Stimulated activated CD8-positive, alpha-beta memory T cell treated with anti-CD3 and anti-CD28 coated beads, Interleukin-12 subunit alpha, Interleukin-12 subunit beta, amount 100 ng/mL, for 4 hours (primary cell): ENCODE data around the gene AGT.
"Not testable (repeated sequence)": the region's sequence is repeated elsewhere in the genome, so short reads cannot be mapped to it uniquely, and the experiment has no call there.

Experiments
- DNase-seq: peaks from one replicate; pipeline ENCODE4 v3.0.0-alpha.2; 2020; ENCODE audit warnings: low read depth

AGT gene

GRCh38 chr1:230707732-230708630, 5.9 kb downstream of the AGT start:
- DNase-seq, result no peak

DNA sequence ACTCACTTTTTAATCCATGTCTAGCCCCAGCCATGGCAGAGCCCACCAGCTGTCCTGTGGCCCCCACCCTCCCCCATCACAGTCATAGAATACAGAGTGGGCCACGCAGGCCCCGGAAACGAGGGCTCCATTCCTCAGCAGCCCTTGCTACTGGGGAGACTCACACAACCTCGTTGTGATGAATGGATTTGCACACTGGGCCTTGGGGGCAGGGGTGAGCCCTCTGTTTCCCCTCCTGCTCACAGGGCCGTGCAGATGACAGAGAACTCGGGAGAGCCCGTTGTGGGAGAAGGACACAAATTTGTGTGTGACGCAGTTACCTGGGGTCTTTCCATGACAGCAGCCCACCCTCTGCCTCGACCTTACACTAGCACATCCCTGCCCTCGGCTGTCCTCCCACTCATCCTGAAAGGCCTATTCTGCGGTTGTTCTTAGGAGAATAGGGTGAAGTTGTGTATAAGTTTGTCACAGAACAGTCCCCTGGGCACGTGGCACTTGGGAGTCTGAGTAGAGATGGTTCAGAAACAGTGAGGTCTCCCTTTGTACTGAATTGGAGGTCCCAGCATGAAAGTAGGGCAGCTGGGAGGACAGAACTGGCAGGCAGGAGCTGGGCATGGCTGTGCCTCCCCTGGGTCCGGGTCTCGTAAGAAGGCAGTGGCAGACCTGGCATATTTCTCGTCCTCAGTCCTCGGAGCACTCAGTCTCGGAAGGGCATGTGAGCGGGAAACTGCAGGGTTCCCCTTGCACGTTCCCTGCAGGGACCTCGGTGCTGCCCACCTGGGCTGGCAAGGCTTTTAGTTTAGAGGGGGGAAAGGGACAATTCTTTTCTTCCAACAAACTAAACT, 6.8 kb downstream of the AGT start:
- no peak for DNase-seq

DNA sequence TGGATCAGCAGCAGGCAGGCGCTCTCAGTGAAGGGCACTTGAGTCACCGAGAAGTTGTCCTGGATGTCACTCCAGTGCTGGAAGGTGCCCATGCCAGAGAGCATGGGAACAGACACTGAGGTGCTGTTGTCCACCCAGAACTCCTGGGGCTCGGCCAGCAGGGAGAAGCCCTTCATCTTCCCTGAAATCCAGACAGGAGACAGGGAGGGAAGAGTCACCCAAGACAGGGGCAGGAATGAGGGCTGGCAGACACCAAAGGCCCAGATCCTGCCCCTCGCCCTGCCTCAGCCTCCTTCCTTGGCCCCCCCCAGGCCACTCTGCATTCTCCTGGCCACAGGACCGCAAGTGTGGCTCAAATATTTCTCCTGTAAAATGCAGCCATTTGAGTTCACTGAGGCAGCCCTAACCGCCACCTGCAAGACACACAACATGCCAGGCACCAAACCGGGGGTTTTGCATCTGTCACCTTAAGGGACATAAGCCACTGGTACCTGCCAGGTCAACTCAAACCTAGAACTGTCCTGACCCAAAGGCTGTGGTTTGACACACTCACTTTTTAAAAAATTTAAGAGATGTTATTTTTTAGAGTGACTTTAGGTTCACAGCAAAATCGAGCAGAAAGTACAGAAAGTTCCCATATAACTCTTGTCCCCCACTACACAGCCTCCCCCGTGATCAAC, 7.8 kb downstream of the AGT start:
- DNase-seq, result no peak

GRCh38 chr1:230705289-230706019, 8.5 kb downstream of the AGT start:
- no peak for DNase-seq

DNA sequence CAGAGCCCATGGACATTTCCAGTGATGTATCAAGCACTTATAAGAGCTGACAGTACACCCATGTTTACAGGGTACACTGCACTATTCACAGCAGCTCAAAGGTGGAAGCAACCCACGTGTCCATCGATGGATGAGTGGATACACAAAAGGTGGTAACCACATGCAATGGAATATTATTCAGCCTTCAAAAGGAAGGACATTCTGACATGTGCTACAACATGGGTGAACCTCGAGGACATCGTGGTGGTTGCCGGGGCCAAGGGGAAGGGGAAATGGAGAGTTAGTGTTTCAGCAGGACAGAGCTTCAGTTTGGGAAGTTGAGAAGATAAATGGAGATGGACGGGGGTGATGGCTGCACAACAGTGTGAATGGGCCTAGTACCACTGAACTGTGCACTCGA, 9.1 kb downstream of the AGT start:
- DNase-seq, result no peak

GRCh38 chr1:230703679-230704385, 10.1 kb downstream of the AGT start:
- no peak for DNase-seq

GRCh38 chr1:230702934-230703678, 10.8 kb downstream of the AGT start:
- no peak for DNase-seq

- DNase-seq, result no peak
These were observed 11.8 kb downstream of the AGT start for GRCh38 chr1:230701895-230702768.

- no peak for DNase-seq
These were observed 12.5 kb downstream of the AGT start for GRCh38 chr1:230701434-230701833.

DNA sequence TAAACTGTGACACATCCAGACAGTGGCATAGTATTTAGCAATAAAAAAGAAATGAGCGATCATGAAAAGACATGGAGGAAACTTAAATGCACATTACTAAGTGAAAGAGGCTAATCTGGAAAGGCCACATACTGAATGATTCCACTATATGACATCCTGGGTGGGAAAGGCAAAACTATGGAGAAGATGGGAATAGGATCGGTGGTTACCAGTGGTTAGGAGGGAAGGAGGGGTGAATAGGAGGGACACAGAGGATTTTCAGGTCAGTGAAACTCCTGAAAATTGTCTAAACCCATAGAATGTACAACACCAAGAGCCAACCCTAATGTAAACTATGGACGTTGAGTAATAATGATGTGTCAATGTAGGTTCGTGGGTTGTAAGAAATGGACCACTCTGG, 13.8 kb downstream of the AGT start:
- DNase-seq, result no peak

DNA sequence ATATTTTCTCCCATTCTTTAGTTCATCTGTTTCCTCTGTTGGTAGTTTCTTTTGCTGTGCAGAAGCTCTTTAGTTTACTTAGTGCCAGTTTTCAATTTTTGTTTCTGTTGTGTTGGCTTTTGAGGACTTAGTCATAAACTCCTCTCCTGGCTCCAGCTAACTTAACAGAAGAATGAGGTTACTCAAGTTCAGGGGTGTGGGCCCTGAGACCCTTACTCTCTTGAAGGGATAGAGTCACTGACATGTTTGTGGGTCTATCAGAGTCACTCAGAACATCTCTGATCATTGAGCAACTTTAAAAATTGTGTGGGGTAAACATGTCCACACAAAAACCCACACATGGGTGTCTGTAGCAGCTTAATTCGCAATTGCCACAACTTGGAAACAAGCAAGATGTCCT, 14.2 kb downstream of the AGT start:
- DNase-seq, result no peak

DNA sequence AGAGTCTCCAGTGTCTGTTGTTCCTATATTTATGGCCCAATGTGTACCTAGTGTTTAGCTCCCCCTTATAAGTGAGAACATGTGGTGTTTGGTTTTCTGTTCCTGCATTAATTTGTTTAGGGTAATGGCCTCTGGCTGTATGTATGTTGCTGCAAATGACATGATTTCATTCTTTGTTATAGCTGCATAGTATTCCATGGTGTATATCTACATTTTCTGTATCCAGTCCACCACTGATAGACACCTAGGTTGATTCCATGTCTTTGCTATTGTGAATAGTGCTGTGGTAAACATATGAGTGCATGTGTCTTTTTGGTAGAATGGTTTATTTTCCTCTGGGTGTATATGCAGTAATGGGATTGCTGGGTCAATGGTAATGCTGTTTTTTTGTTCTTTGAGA, 15.0 kb downstream of the AGT start:
- DNase-seq, result not testable (repeated sequence)

GRCh38 chr1:230698130-230698529, 15.8 kb downstream of the AGT start:
- DNase-seq, result no peak

DNA sequence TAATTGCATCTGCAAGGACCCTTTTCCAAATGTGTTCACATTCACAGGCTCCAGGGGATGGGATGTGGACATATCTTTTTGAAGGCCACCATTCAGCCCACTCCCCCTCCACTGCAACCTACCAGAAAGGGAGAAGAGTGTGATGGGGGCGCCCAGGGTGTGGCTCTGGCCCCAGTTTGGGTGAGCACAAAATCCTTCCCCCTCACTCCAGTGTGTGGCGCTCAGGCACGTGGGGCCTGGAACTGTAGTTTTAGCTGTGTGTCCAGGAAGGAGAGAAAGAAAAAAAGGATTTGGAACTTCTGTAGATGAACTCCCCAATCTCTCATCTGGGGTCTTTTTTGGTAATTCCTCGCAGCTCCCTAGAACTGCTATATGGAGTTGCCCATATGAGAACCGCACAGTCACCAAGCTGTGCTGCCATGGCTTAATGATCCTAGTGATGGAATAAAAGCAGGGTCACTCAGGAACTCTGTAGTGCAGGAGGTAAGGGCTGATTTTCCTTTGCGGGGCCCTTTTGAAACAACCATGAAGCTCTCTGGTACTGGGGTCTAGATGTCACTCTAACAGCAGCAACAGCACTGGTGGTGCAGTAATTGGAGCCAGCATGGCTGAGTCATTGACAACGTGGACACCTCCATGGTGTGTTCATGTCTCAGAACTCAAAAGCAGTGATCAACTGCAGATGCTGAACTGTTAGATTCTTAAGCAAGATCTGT, 17.0 kb downstream of the AGT start:
- DNase-seq, result no peak

GRCh38 chr1:230696218-230696617, 17.7 kb downstream of the AGT start:
- DNase-seq, result no peak

DNA sequence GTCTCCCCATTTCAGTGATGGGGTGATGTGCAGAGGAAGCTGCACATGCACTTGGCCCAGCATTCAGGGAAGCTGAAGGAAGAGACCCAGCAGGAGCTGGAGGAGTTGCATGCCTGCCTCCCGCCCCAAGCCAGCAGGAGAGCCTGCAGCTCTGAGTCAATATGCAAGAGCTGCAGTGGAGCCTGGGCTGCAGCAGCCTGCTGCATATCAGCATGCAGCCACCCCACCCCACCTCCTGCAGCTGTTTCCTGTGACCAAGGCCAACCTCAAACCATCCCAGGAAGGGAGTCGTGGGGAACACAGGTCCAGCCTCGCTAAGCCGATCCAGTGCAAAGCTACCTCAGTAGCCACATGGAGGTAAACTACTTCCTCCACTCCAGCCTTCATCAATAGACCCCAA, 18.9 kb downstream of the AGT start:
- no peak for DNase-seq

GRCh38 chr1:230694464-230694863, 19.5 kb downstream of the AGT start:
- DNase-seq, result no peak

DNA sequence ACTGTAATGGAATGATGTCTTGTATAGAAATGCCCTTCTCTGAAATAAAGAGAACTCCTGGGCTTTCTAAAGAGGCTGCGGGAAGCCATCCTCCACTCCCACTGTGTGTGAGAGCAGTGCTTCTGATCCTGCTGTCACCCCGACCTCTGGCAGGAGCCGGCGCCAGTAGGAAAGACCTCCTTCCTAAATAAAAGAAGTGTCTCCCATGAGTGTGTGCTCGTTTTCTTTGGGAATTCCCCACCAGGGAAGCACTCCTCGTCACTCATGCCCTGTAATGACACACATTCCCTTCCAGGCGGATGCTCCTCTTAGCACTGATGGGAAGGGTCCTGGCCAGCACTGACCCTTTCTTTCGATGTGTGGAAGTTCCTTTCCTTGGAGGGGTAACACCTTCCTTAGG, 20.1 kb downstream of the AGT start:
- no peak for DNase-seq

DNA sequence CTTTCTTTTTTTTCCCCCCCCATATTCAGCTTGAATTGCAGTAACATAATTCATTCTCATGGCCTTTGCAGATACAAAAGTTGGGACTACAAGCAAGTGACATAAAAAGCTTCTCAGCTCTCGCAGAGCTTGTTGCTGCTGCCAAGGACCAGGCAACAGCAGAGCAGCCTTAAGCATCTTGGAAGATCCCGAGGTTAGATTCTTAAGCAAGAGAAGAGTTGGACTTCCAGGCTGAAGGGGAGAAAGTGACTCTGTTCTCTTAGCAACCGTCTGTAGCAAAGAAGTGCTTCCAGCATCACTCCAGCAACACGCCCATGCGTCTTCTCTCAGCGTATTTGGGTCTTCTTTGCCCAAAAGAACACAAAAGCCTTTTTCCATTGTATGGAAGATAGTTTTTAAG, 20.7 kb downstream of the AGT start:
- DNase-seq, result no peak
